IMR-90 (cell line): ENCODE results near the gene SYT5. TPM values are rescaled to one million over a fixed set of nuclear protein-coding genes. Genes with fewer than 3 reads are reported as not detected.

Experiments used
- ATAC-seq: fragments of 200-7000 bp; cut with Tn5 transposase; 2 replicates; pipeline ENCODE4 v1.9.1; 2020; ENCODE audit warnings: low read depth, mild to moderate bottlenecking, moderate library complexity
- Bru-seq: library from RNA; stranded (reverse); fragments of 400-500 nt; gene quantifications from one replicate; lab custom pipeline; 2021; lab: Mats Ljungman, UMichigan
- BruChase-seq, 2 experiments: library from RNA; stranded (reverse); fragments of 400-500 nt; gene quantifications; one replicate each; lab custom pipeline; 2021; lab: Mats Ljungman, UMichigan
- BruUV-seq: library from RNA; stranded (reverse); fragments of 400-500 nt; replicated peaks from 2 replicates; lab custom pipeline; 2021; lab: Mats Ljungman, UMichigan
- CTCF ChIA-PET: fragments of 300-600 bp; formaldehyde crosslinking; extraction: SDS; loops from one replicate; lab custom pipeline; 2021; ENCODE audit warnings: antibody characterized with exemption; lab: Yijun Ruan, JAX
- POLR2A ChIA-PET: fragments of 300-600 bp; sonication (Branson Sonifier 250); formaldehyde crosslinking; loops from one replicate; lab custom pipeline; 2022; ENCODE audit warnings: antibody characterized with exemption; ENCODE audit not compliant: unreplicated experiment; lab: Charles Lee
- DNase-seq: peaks from one replicate; pipeline ENCODE4 v3.0.0; 2013
- H2AFZ ChIP-seq: replicated peaks from 2 replicates; pipeline ENCODE3; 2013; ENCODE audit warnings: low read length, mild to moderate bottlenecking; ENCODE audit not compliant: poor library complexity
- H2AK5ac ChIP-seq: 2 replicates; pipeline ENCODE4 v1.6.1; 2013; ENCODE audit warnings: low read depth, low read length, inconsistent platforms
- H2AK9ac ChIP-seq: replicated peaks from 2 replicates; pipeline ENCODE3; 2013; ENCODE audit warnings: mild to moderate bottlenecking, low read depth, low read length, moderate library complexity; ENCODE audit not compliant: poor library complexity
- H2BK120ac ChIP-seq: 2 replicates; pipeline ENCODE4 v1.6.1; 2013; ENCODE audit warnings: low read depth, low read length, inconsistent platforms
- H2BK15ac ChIP-seq: 3 replicates; pipeline ENCODE4 v1.6.1; 2013; ENCODE audit warnings: low read depth, low read length, inconsistent platforms
- H2BK20ac ChIP-seq: 2 replicates; pipeline ENCODE4 v1.6.1; 2013; ENCODE audit warnings: low read depth, mild to moderate bottlenecking, inconsistent platforms, low read length, moderate library complexity
- H2BK5ac ChIP-seq: 2 replicates; pipeline ENCODE4 v1.6.1; 2013; ENCODE audit warnings: mild to moderate bottlenecking, low read depth, low read length, inconsistent platforms; ENCODE audit not compliant: poor library complexity, severe bottlenecking
- H3K14ac ChIP-seq: replicated peaks from 2 replicates; pipeline ENCODE4 v1.6.1; 2013; ENCODE audit warnings: low read depth, low read length, inconsistent platforms
- H3K18ac ChIP-seq: 2 replicates; pipeline ENCODE4 v1.6.1; 2013; ENCODE audit warnings: low read depth, low read length, control low read depth
- H3K23ac ChIP-seq: 2 replicates; pipeline ENCODE4 v1.6.1; 2013; ENCODE audit warnings: low read depth, low read length, inconsistent platforms
- H3K27ac ChIP-seq: 2 replicates; pipeline ENCODE4 v1.5.1; 2013; ENCODE audit warnings: mild to moderate bottlenecking, control low read depth, low read length; ENCODE audit not compliant: insufficient read depth
- H3K27me3 ChIP-seq: 2 replicates; pipeline ENCODE4 v1.6.1; 2013; ENCODE audit warnings: low read length; ENCODE audit not compliant: control insufficient read depth, insufficient read depth
- H3K36me3 ChIP-seq: 2 replicates; pipeline ENCODE4 v1.6.1; 2013; ENCODE audit warnings: low read length, mixed read lengths; ENCODE audit not compliant: control insufficient read depth, insufficient read depth
- H3K4ac ChIP-seq: 2 replicates; pipeline ENCODE4 v1.6.1; 2013; ENCODE audit warnings: low read depth, low read length, inconsistent platforms
- H3K4me1 ChIP-seq: 2 replicates; pipeline ENCODE4 v1.6.1; 2013; ENCODE audit warnings: low read length, mixed read lengths; ENCODE audit not compliant: control insufficient read depth, insufficient read depth
- H3K4me2 ChIP-seq: 2 replicates; pipeline ENCODE4 v1.6.1; 2013; ENCODE audit warnings: low read depth, mild to moderate bottlenecking, control low read depth, low read length, moderate library complexity
- H3K4me3 ChIP-seq: 2 replicates; pipeline ENCODE4 v1.5.1; 2013; ENCODE audit warnings: low read depth, mild to moderate bottlenecking, control low read depth, low read length, moderate library complexity; ENCODE audit not compliant: insufficient read depth
- H3K56ac ChIP-seq: 2 replicates; pipeline ENCODE4 v1.6.1; 2013; ENCODE audit warnings: low read length, inconsistent platforms; ENCODE audit not compliant: insufficient read depth; ENCODE audit errors: extremely low read depth
- H3K79me1 ChIP-seq, 2 experiments: 2 replicates each; pipeline ENCODE4 v1.6.1; 2013; ENCODE audit warnings: low read length in 2 of 2, inconsistent platforms in 1 of 2, low read depth in 1 of 2
- H3K9ac ChIP-seq: 2 replicates; pipeline ENCODE4 v1.6.1; 2013; ENCODE audit warnings: low read depth, low read length, control low read depth
- H3K9me1 ChIP-seq: 2 replicates; pipeline ENCODE4 v1.6.1; 2013; ENCODE audit warnings: low read length, inconsistent platforms; ENCODE audit not compliant: insufficient read depth
- H3K9me3 ChIP-seq: 2 replicates; pipeline ENCODE4 v1.6.1; 2013; ENCODE audit warnings: low read length; ENCODE audit not compliant: control insufficient read depth, insufficient read depth
- H4K20me1 ChIP-seq: 2 replicates; pipeline ENCODE4 v1.6.1; 2013; ENCODE audit warnings: low read length, inconsistent platforms; ENCODE audit not compliant: insufficient read depth
- H4K5ac ChIP-seq: 2 replicates; pipeline ENCODE4 v1.6.1; 2013; ENCODE audit warnings: mild to moderate bottlenecking, low read depth, low read length, control low read depth
- H4K8ac ChIP-seq, 2 experiments: 2 replicates each; pipeline ENCODE4 v1.6.1; 2013; ENCODE audit warnings: low read depth in 2 of 2, low read length in 2 of 2, control low read depth in 1 of 2, inconsistent platforms in 1 of 2
- H4K91ac ChIP-seq: 2 replicates; pipeline ENCODE4 v1.6.1; 2013; ENCODE audit warnings: low read depth, low read length, inconsistent platforms; ENCODE audit not compliant: insufficient read depth
- BHLHE40 ChIP-seq: fragments of 150-350 bp; IDR thresholded peaks from 2 replicates; pipeline ENCODE4 v1.6.1; 2016; ENCODE audit warnings: mild to moderate bottlenecking, low read depth, low read length
- CTCF ChIP-seq: conservative IDR thresholded peaks from 2 replicates; pipeline ENCODE4 v1.5.1; 2012; ENCODE audit warnings: mild to moderate bottlenecking, low read depth, low read length, improper control_type of control experiment
- MAZ ChIP-seq: IDR thresholded peaks from 2 replicates; pipeline ENCODE4 v1.6.1; 2012; ENCODE audit warnings: low read depth, mild to moderate bottlenecking, low read length, improper control_type of control experiment, moderate library complexity, borderline replicate concordance
- MXI1 ChIP-seq: IDR thresholded peaks from 2 replicates; pipeline ENCODE4 v1.6.1; 2012; ENCODE audit warnings: low read depth, mild to moderate bottlenecking, low read length, moderate library complexity, borderline replicate concordance
- RFX5 ChIP-seq: IDR thresholded peaks from 2 replicates; pipeline ENCODE4 v1.8.0; 2012; ENCODE audit warnings: low read depth, mild to moderate bottlenecking, low read length, moderate library complexity
- SMC3 ChIP-seq: fragments of 150-350 bp; IDR thresholded peaks from 2 replicates; pipeline ENCODE4 v1.6.1; 2016; ENCODE audit warnings: low read depth, mild to moderate bottlenecking, antibody characterized with exemption, low read length, moderate library complexity
- USF2 ChIP-seq: fragments of 150-350 bp; IDR thresholded peaks from 2 replicates; pipeline ENCODE4 v1.6.1; 2017; ENCODE audit warnings: mild to moderate bottlenecking, antibody characterized with exemption, low read length, low read depth
- WGBS, 2 experiments: methylation state at CpG; one replicate each; pipeline versions ENCODE4 v1.1.5 to v1.1.7; 2013; ENCODE audit warnings: missing lambda C conversion rate in 2 of 2; ENCODE audit not compliant: insufficient read length in 1 of 2; ENCODE audit errors: extremely low coverage in 2 of 2; 5-methylcytosine and 5-hydroxymethylcytosine counted together
- dilution Hi-C: fragments of 300-500 bp; cut with HindIII; formaldehyde crosslinking; loops from one replicate; pipeline ENCODE4 v1.14.3; 2018; ENCODE audit warnings: low sequenced_read_pairs; ENCODE audit not compliant: unreplicated experiment
- in situ Hi-C: fragments of 300-500 bp; cut with MboI; formaldehyde crosslinking; loops from 3 replicates; pipeline ENCODE4 v1.14.3; 2019; ENCODE audit warnings: low sequenced_read_pairs, inconsistent platforms, mixed read lengths
- intact Hi-C: fragments of 100-400 bp; cut with micrococcal nuclease; formaldehyde crosslinking; loops from 2 replicates; pipeline ENCODE4 v1.10.0; 2022
- long read RNA-seq: library from polyadenylated mRNA; unstranded; transcript quantifications from one replicate; pipeline ENCODE4 v2.0.0, GENCODE V29; 2021; ENCODE audit not compliant: unreplicated experiment
- polyA plus RNA-seq, 3 experiments: library from polyadenylated mRNA; depleted of rRNA; stranded (reverse); fragments of >200 nt; gene quantifications; 2 replicates each; pipeline ENCODE4 v1.2.3, GENCODE V29; 2012; ENCODE audit warnings: low replicate concordance in 1 of 3
- total RNA-seq: library from RNA; depleted of rRNA; stranded (reverse); fragments of >200 nt; gene quantifications from 2 replicates; pipeline ENCODE4 v1.2.3, GENCODE V29; 2012; rRNA removed

SYT5 gene
- under 0.01 TPM in 2 replicates for total RNA-seq
- polyA plus RNA-seq (2012; rRNA removed) = 0.15 TPM in 1 of 2 replicates, not detected in the other
- 0.02 and 0.08 TPM in 2 replicates for polyA plus RNA-seq (2012; cell fraction: cytosol; rRNA removed)
- 0.36 and 0.41 TPM in 2 replicates for polyA plus RNA-seq (2012; cell fraction: nucleus; rRNA removed; ENCODE audit: low replicate concordance)
- Bru-seq, nascent RNA = percentile 8 among the genes with signal in this experiment
- BruChase-seq, experiment 1, labeled RNA remaining after a 6-hour chase = percentile 8 among the genes with signal in this experiment
- percentile 5 among the genes with signal in this experiment for BruChase-seq, experiment 2, labeled RNA remaining after a 2-hour chase
- long read RNA-seq = 0 reads

DNA sequence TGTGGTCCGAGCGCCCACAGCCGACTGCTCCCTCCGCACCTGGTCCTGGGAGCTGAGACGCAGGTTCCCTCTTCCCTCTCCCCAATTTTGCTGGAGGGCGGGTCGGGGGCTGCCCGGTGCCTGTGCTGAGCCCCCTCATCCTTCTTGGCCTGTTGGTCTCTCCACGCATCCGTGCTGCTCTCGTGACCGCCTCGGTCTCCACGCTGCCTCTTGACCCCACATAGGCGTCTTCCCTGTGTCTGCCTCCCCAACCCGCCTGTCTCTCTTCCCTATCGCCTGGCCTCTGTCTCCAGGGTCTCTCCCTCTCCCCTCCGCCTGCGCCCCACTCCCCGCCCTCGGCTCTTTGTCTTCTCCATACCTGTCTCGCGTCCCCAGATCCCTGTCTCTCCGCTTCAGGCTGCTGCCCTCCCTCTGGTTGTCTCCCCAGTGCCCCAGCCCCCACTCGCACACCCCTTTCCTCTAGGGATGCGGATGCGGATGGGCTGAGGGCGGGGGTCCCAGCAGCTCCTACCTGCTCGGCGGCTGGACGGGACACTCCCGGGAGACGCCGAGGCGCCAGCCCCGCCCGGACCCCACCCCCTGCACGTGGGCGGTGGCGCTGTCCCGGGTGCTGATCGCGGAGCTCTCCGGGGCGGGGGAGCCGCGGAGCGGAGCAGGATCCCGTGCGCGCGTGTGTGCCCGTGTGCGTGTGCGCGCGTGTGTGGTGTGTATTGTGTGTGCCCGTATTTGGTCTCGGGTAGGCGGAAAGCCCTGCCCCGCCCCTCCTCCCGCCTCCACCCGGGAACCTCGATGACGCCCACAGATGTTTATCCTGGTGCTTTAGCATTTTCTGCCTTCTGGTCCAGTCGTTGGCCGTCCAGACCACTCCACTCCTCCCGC lies at the start of gene SYT5:
SYT5 (minus strand) TSS at position 684 of the 879 bp plus-strand sequence. CDS start 1,248 bp downstream, outside the sequence.
- DNase-seq (no peak), ATAC-seq (peak; percentile 82)
- no peak within 1 kb of the TSS for H3K4ac ChIP-seq
- H3K14ac ChIP-seq = no peak within 1 kb of the TSS
- no peak within 1 kb of the TSS for H4K8ac ChIP-seq
- H3K27me3 ChIP-seq = peaks cover 34% of the 10 kb centered on the region
- H2BK5ac ChIP-seq = no peak within 1 kb of the TSS
- peaks cover 8% of the 10 kb centered on the region for H4K20me1 ChIP-seq
- H2BK20ac ChIP-seq = no peak within 1 kb of the TSS
- peak within 1 kb of the TSS; percentile 98 for H3K4me2 ChIP-seq
- in situ Hi-C loops (no loop called here), dilution Hi-C loops (no loop called here), intact Hi-C loops (loop anchor here (1.0 kb wide), 1 partner anchor 36 kb away; no protein-coding TSS in a partner anchor)
- no peaks in the 10 kb centered on the region for H3K9me1 ChIP-seq
- H2AK9ac ChIP-seq = peak within 1 kb of the TSS; percentile 70
- WGBS, 2 experiments = 1% methylated on average over 13 of the region's 68 CpGs; no CpG with 5 or more reads in 1 of the 2 experiments
- CTCF ChIA-PET = no interaction called here
- POLR2A ChIA-PET = no interaction called here
- H2BK15ac ChIP-seq = no peak within 1 kb of the TSS
- H3K23ac ChIP-seq = no peak within 1 kb of the TSS
- H3K36me3 ChIP-seq = no peaks in the 10 kb centered on the region
- H3K27ac ChIP-seq = no peak within 1 kb of the TSS
- H3K9me3 ChIP-seq = no peaks in the 10 kb centered on the region
- H3K56ac ChIP-seq = no peak within 1 kb of the TSS
- no peak within 1 kb of the TSS for H2BK120ac ChIP-seq
- H3K4me3 ChIP-seq = peak within 1 kb of the TSS; percentile 49
- BruUV-seq = no TSS peak
- no peaks in the 10 kb centered on the region for H3K79me1 ChIP-seq
- no peak within 1 kb of the TSS; the same call in 1 of the 2 replicates for H4K91ac ChIP-seq
- H3K4me1 ChIP-seq = peaks cover 4% of the 10 kb centered on the region
- H3K9ac ChIP-seq = no peak within 1 kb of the TSS
- no peak within 1 kb of the TSS; the same call in 1 of the 2 replicates for H2AK5ac ChIP-seq
- H2AFZ ChIP-seq = peak within 1 kb of the TSS; percentile 92
- no peak within 1 kb of the TSS for H3K18ac ChIP-seq
- peak; percentile 93 for TF ChIP-seq MAZ
- peak; percentile 79 for TF ChIP-seq BHLHE40
- TF ChIP-seq MXI1 = peak; percentile 85; the same call in 1 of the 2 replicates
- no peak for TF ChIP-seq SMC3
- no peak for TF ChIP-seq CTCF
- TF ChIP-seq RFX5 = no peak
- TF ChIP-seq USF2 = peak; percentile 63; the same call in 1 of the 2 replicates
- H4K5ac ChIP-seq = no peak within 1 kb of the TSS
